ENCODE measurements around the gene DNER.

The DNER gene

DNA sequence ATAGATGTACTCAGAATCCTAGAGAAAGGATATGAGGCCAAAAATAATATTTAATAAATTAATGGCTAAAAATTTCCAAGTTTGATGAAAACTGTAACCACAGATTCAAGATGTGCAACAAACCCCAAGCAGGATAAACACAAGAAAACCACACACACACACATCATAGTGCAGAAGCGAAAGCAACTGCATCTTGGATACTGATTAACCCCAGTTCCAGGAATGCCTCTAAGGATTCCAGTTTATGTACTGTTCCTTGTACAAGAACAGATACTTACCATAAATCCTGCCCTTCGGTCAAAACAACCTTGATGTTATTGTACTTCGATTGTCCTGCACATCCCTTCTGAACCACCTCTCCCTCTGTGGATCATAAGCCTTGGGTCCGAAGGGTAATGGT is 320.4 kb downstream of the DNER start:
- Histone ChIP-seq H3K27me3 (no peaks in the 10 kb centered on the region), H3K9me3 (no peaks in the 10 kb centered on the region), H3K27ac (no peak overlapping the region), H3K4me1 (ENCODE audit: control insufficient read depth in 1 of 2, insufficient read depth in 1 of 2, low read depth in 1 of 2, low read length in 1 of 2) (no peaks in the 10 kb centered on the region), H3K36me3 (no peaks in the 10 kb centered on the region), H3K4me3 (ENCODE audit: low read depth in 1 of 2, low read length in 1 of 2) (no peak overlapping the region)
- TF ChIP-seq CTCF (IDR thresholded peaks at IDR 0.05): no peak

DNA sequence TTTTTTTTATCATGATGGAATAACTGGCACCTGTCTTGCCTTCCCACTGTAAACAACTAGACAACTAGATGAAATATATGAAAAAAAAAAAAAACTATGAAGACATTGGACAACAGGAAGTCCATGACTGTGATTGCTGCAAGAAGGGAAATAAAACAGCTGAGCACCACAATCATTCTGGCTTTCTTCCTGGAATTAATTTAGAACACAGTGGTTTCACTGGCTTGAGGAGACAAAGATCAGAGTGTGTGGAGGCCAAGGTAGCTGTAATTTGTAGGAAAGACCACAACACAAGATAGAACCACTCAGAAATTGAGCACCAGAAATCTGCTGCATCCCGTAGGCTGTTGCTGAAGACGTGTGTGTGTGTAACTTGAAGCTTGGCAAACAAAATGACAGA is 322.2 kb downstream of the DNER start:
- Histone ChIP-seq H3K4me1 (ENCODE audit: control insufficient read depth in 1 of 2, insufficient read depth in 1 of 2, low read depth in 1 of 2, low read length in 1 of 2) (no peaks in the 10 kb centered on the region), H3K27ac (no peak overlapping the region)

DNA sequence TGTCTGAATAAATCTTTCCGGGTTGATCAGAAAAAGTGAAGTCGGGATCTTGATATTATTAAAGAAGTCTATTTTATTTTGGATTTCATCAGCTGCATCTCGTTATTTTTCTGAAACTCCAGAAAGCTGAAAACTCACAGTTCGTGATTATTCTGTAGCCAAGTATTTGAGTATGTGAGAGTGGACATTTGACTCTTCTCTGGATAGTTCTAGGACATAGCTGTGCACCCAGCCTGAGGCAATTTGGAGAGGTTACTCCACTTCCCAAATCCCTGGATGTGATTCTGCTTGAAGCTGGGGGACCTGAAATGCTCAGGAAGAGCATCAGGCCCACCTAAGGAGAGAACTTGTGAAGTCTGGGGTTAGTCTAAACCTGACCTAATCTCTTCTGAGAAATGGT is 325.6 kb downstream of the DNER start:
- Histone ChIP-seq H3K4me3 (ENCODE audit: low read depth in 1 of 2, low read length in 1 of 2) (no peak overlapping the region), H3K4me1 (ENCODE audit: control insufficient read depth in 1 of 2, insufficient read depth in 1 of 2, low read depth in 1 of 2, low read length in 1 of 2) (no peaks in the 10 kb centered on the region), H3K27ac (no peak overlapping the region), H3K36me3 (no peaks in the 10 kb centered on the region), H3K9me3 (no peaks in the 10 kb centered on the region), H3K27me3 (no peaks in the 10 kb centered on the region)
- TF ChIP-seq CTCF (IDR thresholded peaks at IDR 0.05): no peak

More for the DNA sequence above, 322.2 kb downstream of the DNER start:
- Histone ChIP-seq H3K27me3 (no peaks in the 10 kb centered on the region), H3K9me3 (no peaks in the 10 kb centered on the region), H3K36me3 (no peaks in the 10 kb centered on the region), H3K4me3 (ENCODE audit: low read depth in 1 of 2, low read length in 1 of 2) (no peak overlapping the region)
- TF ChIP-seq CTCF (IDR thresholded peaks at IDR 0.05): no peak

- Histone ChIP-seq H3K27me3 (no peaks in the 10 kb centered on the region), H3K36me3 (no peaks in the 10 kb centered on the region), H3K4me3 (ENCODE audit: low read depth in 1 of 2, low read length in 1 of 2) (no peak overlapping the region), H3K27ac (no peak overlapping the region), H3K4me1 (ENCODE audit: control insufficient read depth in 1 of 2, insufficient read depth in 1 of 2, low read depth in 1 of 2, low read length in 1 of 2) (no peaks in the 10 kb centered on the region), H3K9me3 (no peaks in the 10 kb centered on the region)
- TF ChIP-seq CTCF (IDR thresholded peaks at IDR 0.05): no peak
These were observed 326.5 kb downstream of the DNER start for GRCh38 chr2:229387866-229388265.

- Histone ChIP-seq H3K27ac (no peak overlapping the region), H3K27me3 (no peaks in the 10 kb centered on the region), H3K9me3 (no peaks in the 10 kb centered on the region), H3K36me3 (no peaks in the 10 kb centered on the region), H3K4me3 (ENCODE audit: low read depth in 1 of 2, low read length in 1 of 2) (no peak overlapping the region), H3K4me1 (ENCODE audit: control insufficient read depth in 1 of 2, insufficient read depth in 1 of 2, low read depth in 1 of 2, low read length in 1 of 2) (no peaks in the 10 kb centered on the region)
- TF ChIP-seq CTCF (IDR thresholded peaks at IDR 0.05): no peak
These were observed 334.2 kb downstream of the DNER start for GRCh38 chr2:229380101-229380625.

- H3K4me3 ChIP-seq (ENCODE audit: low read depth in 1 of 2, low read length in 1 of 2): no peak overlapping the region
- no peaks in the 10 kb centered on the region for H3K36me3 ChIP-seq
- H3K27ac ChIP-seq: no peak overlapping the region
- H3K9me3 ChIP-seq: no peaks in the 10 kb centered on the region
- no peaks in the 10 kb centered on the region for H3K4me1 ChIP-seq (ENCODE audit: control insufficient read depth in 1 of 2, insufficient read depth in 1 of 2, low read depth in 1 of 2, low read length in 1 of 2)
- H3K27me3 ChIP-seq: no peaks in the 10 kb centered on the region
- TF ChIP-seq CTCF (IDR thresholded peaks at IDR 0.05): no peak
These were observed 336.0 kb downstream of the DNER start for GRCh38 chr2:229378386-229378785.

All from neutrophil (primary cell).